Endothelial cell of umbilical vein (primary cell): ENCODE measurements around the gene LHX5. TPM values are rescaled to one million over a fixed set of nuclear protein-coding genes. Genes with fewer than 3 reads are reported as not detected.

ENCODE experiments used
- BruUV-seq: library from RNA; stranded (reverse); fragments of 400-500 nt; replicated peaks from 2 replicates; lab custom pipeline; 2021; lab: Mats Ljungman, UMichigan
- CTCF ChIA-PET: fragments of 300-600, 350-600 bp; sonication (Branson Sonifier 250); formaldehyde crosslinking; loops from one replicate; lab custom pipeline; 2021; ENCODE audit warnings: antibody characterized with exemption, inconsistent platforms; lab: Charles Lee
- POLR2A ChIA-PET: fragments of 300-600, 350-600 bp; sonication (Branson Sonifier 250); formaldehyde crosslinking; loops from one replicate; lab custom pipeline; 2021; ENCODE audit warnings: antibody characterized with exemption, inconsistent platforms; lab: Charles Lee
- DNase-seq: peaks from one replicate; pipeline ENCODE4 v3.0.0-alpha.2; 2011; ENCODE audit warnings: low read depth, low spot score
- FAIRE-seq: peaks from 2 replicates; lab custom pipeline; 2011; peaks lifted over from hg19 to GRCh38; lab: Jason Lieb, UNC
- H2AFZ ChIP-seq: 2 replicates; pipeline ENCODE4 v1.6.0; 2012; ENCODE audit warnings: low read depth, low read length, control low read depth, inconsistent platforms
- H3K27ac ChIP-seq: 2 replicates; pipeline ENCODE4 v1.5.1; 2011; ENCODE audit warnings: low read depth, mild to moderate bottlenecking, control low read depth, low read length, moderate library complexity; ENCODE audit not compliant: insufficient read depth
- H3K27me3 ChIP-seq, 2 experiments: 2 replicates each; pipeline versions ENCODE4 v1.6.0 to v1.6.1; 2011; ENCODE audit warnings: low read length in 2 of 2, mixed read lengths in 1 of 2; ENCODE audit not compliant: control insufficient read depth in 2 of 2, insufficient read depth in 2 of 2
- H3K36me3 ChIP-seq, 2 experiments: 2 replicates in 1 of 2; 3 replicates in 1 of 2; pipeline ENCODE4 v1.5.1; 2011; ENCODE audit warnings: low read length in 2 of 2, mild to moderate bottlenecking in 1 of 2, moderate library complexity in 1 of 2; ENCODE audit not compliant: control insufficient read depth in 2 of 2, insufficient read depth in 2 of 2; ENCODE audit errors: extremely low read depth in 1 of 2
- H3K4me1 ChIP-seq: 3 replicates; pipeline ENCODE4 v1.5.1; 2011; ENCODE audit warnings: mild to moderate bottlenecking, low read length; ENCODE audit not compliant: control insufficient read depth, insufficient read depth; ENCODE audit errors: extremely low read depth
- H3K4me2 ChIP-seq: 2 replicates; pipeline ENCODE4 v1.6.1; 2011; ENCODE audit warnings: low read length, control low read depth, mixed read lengths; ENCODE audit not compliant: insufficient read depth
- H3K4me3 ChIP-seq, 3 experiments: fragments of 200-600 bp in 1 of 3; sonication (generic), shearing (Covaris generic) in 1 of 3; replicated peaks in 1 of 3; 2 replicates each; pipeline ENCODE4 v1.5.1; 2011 to 2016; ENCODE audit warnings: control low read depth in 3 of 3, low read length in 3 of 3, mild to moderate bottlenecking in 2 of 3, inconsistent platforms in 1 of 3, low read depth in 1 of 3, moderate library complexity in 1 of 3; ENCODE audit not compliant: insufficient read depth in 1 of 3
- H3K79me2 ChIP-seq: 2 replicates; pipeline ENCODE4 v1.6.0; 2012; ENCODE audit warnings: low read length, inconsistent platforms; ENCODE audit not compliant: control insufficient read depth, insufficient read depth
- H3K9ac ChIP-seq: replicated peaks from 2 replicates; pipeline ENCODE3; 2011; ENCODE audit warnings: low read length, control low read depth; ENCODE audit not compliant: insufficient read depth; ENCODE audit errors: extremely low read depth
- H3K9me1 ChIP-seq: replicated peaks from 3 replicates; pipeline ENCODE4 v1.6.0; 2011; ENCODE audit warnings: mild to moderate bottlenecking, low read length; ENCODE audit not compliant: control insufficient read depth, insufficient read depth; ENCODE audit errors: extremely low read depth
- H3K9me3 ChIP-seq: replicated peaks from 2 replicates; pipeline ENCODE4 v1.5.1; 2012; ENCODE audit warnings: low read length, inconsistent platforms; ENCODE audit not compliant: control insufficient read depth, insufficient read depth
- H4K20me1 ChIP-seq: replicated peaks from 2 replicates; pipeline ENCODE3; 2011; ENCODE audit warnings: mild to moderate bottlenecking, low read length; ENCODE audit not compliant: control insufficient read depth, insufficient read depth; ENCODE audit errors: extremely low read depth
- EZH2 ChIP-seq: IDR thresholded peaks from 2 replicates; pipeline ENCODE4 v1.6.1; 2012; ENCODE audit warnings: borderline replicate concordance, low read depth, mild to moderate bottlenecking, moderate library complexity, low read length, inconsistent platforms; ENCODE audit not compliant: severe bottlenecking
- FOS ChIP-seq: IDR thresholded peaks from 2 replicates; pipeline ENCODE4 v1.6.1; 2011; ENCODE audit warnings: mild to moderate bottlenecking, low read length, moderate library complexity, borderline replicate concordance; ENCODE audit not compliant: insufficient read depth
- GATA2 ChIP-seq: IDR thresholded peaks from 2 replicates; pipeline ENCODE4 v1.7.0; 2011; ENCODE audit warnings: low read depth, mild to moderate bottlenecking, moderate library complexity, mixed read lengths, low read length; ENCODE audit not compliant: insufficient read length, insufficient read depth
- JUN ChIP-seq: IDR thresholded peaks from 2 replicates; pipeline ENCODE4 v1.6.1; 2011; ENCODE audit warnings: borderline replicate concordance, low read depth; ENCODE audit not compliant: insufficient read length, insufficient read depth
- MYC ChIP-seq: IDR thresholded peaks from one replicate; pipeline ENCODE4 v1.6.1; 2011; ENCODE audit warnings: mild to moderate bottlenecking, low read depth, low read length
- POLR2A ChIP-seq: IDR thresholded peaks from 2 replicates; pipeline ENCODE4 v1.6.1; 2012; ENCODE audit warnings: low read depth, mild to moderate bottlenecking, control low read depth, low read length
- POLR2AphosphoS5 ChIP-seq: IDR thresholded peaks from 2 replicates; pipeline ENCODE4 v1.6.1; 2012; ENCODE audit warnings: low read depth, mild to moderate bottlenecking, control low read depth, low read length, moderate library complexity; ENCODE audit not compliant: insufficient read depth
- dilution Hi-C: fragments of 300-500 bp; cut with MboI; formaldehyde crosslinking; loops from one replicate; pipeline ENCODE4 v1.15.0; 2019; ENCODE audit warnings: low sequenced_read_pairs; ENCODE audit not compliant: extremely low pct_ligation_motif_present
- intact Hi-C: fragments of 100-400 bp; cut with micrococcal nuclease; formaldehyde crosslinking; loops from one replicate; pipeline ENCODE4 v1.10.0; 2022
- polyA plus RNA-seq, 4 experiments: library from polyadenylated mRNA; depleted of rRNA in 3 of 4; stranded (reverse) in 3 of 4; unstranded in 1 of 4; fragments of >200 nt; gene quantifications; 2 replicates each; pipeline versions ENCODE4 v1.2.1 to v1.2.3, GENCODE V29; 2011 to 2012; ENCODE audit warnings: missing spikeins in 1 of 4
- total RNA-seq: library from RNA; stranded (reverse); gene quantifications from 2 replicates; pipeline ENCODE4 v1.2.3, GENCODE V29; 2021
- TF ChIP-seq, protein P1 (sequence below), 2 donors: IDR thresholded peaks; 1 replicate in 1 of 2; 2 replicates in 1 of 2; pipeline ENCODE4 v1.5.1; 2011; ENCODE audit warnings: low read length in 2 of 2, mild to moderate bottlenecking in 2 of 2, moderate library complexity in 2 of 2, control low read depth in 1 of 2, inconsistent platforms in 1 of 2, low read depth in 1 of 2; ENCODE audit not compliant: insufficient read depth in 1 of 2; ENCODE audit errors: extremely low read depth in 1 of 2
- TF ChIP-seq, protein P2 (sequence below): IDR thresholded peaks from 2 replicates; pipeline ENCODE4 v1.6.1; 2011; ENCODE audit not compliant: insufficient read depth, insufficient read length

LHX5 gene
- total and polyA plus RNA-seq, 2 donors (not counting 3 experiments of a cell fraction or from before 2014, with no cell fraction given) = not detected

DNA sequence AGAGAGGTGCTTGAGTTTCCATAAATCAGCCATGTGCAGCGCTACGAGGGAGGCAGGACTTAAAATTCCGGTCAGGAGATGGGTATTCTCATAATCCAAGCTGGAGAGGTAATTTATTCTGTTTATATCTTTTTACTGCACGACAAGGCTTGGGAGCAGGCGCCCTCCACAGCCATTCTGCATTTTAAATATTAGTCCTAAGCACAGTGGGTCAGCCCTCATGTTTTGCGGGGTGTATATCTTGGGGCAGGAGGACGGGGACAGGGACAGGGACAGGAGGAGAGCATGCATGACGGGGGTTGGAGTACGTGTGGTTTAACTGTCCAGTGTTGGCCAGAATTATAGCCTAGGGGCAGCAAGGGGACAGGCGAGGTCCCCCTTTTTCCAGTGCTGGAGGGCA is 14.5 kb downstream of the LHX5 start:
- dilution Hi-C loops (no loop called here), intact Hi-C loops (no loop called here)
- BruUV-seq = no TSS peak
- ChIA-PET CTCF (interaction anchor here (1.4 to 2.0 kb wide), 4 partner anchors 12 to 32 kb away, joined by 4 to 9 read pairs (median 5); no protein-coding TSS in a partner anchor), POLR2A (no interaction called here)
- DNase-seq (no peak), FAIRE-seq (no peak)
- Histone ChIP-seq H3K4me1 (no peaks in the 10 kb centered on the region), H3K4me3 (no peak overlapping the region), H3K4me2 (no peak overlapping the region), H3K9me1 (no peaks in the 10 kb centered on the region), H3K27ac (no peak overlapping the region), H3K9ac (no peak overlapping the region), H3K36me3 (no peaks in the 10 kb centered on the region), H3K9me3 (no peaks in the 10 kb centered on the region), H3K27me3 (peaks cover 2 to 6% of the 10 kb centered on the region in 2 experiments), H2AFZ (no peak overlapping the region), H4K20me1 (no peaks in the 10 kb centered on the region), H3K79me2 (no peaks in the 10 kb centered on the region)
- TF ChIP-seq, protein P1, sequence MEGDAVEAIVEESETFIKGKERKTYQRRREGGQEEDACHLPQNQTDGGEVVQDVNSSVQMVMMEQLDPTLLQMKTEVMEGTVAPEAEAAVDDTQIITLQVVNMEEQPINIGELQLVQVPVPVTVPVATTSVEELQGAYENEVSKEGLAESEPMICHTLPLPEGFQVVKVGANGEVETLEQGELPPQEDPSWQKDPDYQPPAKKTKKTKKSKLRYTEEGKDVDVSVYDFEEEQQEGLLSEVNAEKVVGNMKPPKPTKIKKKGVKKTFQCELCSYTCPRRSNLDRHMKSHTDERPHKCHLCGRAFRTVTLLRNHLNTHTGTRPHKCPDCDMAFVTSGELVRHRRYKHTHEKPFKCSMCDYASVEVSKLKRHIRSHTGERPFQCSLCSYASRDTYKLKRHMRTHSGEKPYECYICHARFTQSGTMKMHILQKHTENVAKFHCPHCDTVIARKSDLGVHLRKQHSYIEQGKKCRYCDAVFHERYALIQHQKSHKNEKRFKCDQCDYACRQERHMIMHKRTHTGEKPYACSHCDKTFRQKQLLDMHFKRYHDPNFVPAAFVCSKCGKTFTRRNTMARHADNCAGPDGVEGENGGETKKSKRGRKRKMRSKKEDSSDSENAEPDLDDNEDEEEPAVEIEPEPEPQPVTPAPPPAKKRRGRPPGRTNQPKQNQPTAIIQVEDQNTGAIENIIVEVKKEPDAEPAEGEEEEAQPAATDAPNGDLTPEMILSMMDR (IDR thresholded peaks at IDR 0.05; ENCODE audit: extremely low read depth in 1 of 2, insufficient read depth in 1 of 2, low read depth in 1 of 2, low read length in 2 of 2) = no peak
- TF ChIP-seq POLR2AphosphoS5 = no peak
- TF ChIP-seq, protein P2, sequence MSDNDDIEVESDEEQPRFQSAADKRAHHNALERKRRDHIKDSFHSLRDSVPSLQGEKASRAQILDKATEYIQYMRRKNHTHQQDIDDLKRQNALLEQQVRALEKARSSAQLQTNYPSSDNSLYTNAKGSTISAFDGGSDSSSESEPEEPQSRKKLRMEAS = no peak

DNA sequence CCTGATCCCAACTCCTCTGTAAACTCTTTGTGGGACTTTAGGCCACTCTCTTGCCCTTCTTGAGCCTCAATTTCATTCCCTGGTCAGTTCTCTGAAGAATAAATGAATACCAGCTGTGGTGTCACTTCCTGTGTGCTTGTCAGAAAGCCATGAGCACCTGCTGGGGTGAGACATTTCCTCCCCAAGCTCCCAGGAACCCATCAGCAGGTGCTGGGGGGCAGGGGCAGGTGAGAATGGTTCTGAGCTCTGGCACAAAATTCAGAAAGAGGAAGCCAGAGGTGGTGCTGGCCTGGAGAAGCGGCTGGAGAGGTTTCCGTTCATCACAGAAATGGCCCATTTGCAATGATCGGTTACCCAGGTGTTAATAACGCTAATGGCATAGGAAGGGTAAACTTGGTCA is 14.9 kb downstream of the LHX5 start:
- Histone ChIP-seq H3K9ac (no peak overlapping the region), H3K4me2 (no peak overlapping the region), H3K27me3 (peaks cover 2 to 6% of the 10 kb centered on the region in 2 experiments), H3K27ac (no peak overlapping the region), H3K36me3 (no peaks in the 10 kb centered on the region), H3K9me3 (no peaks in the 10 kb centered on the region), H3K4me3 (no peak overlapping the region), H4K20me1 (no peaks in the 10 kb centered on the region), H3K9me1 (no peaks in the 10 kb centered on the region), H3K4me1 (no peaks in the 10 kb centered on the region), H3K79me2 (no peaks in the 10 kb centered on the region), H2AFZ (no peak overlapping the region)
- BruUV-seq = no TSS peak
- POLR2A ChIA-PET = no interaction called here
- dilution Hi-C loops (no loop called here), intact Hi-C loops (no loop called here)
- no peak for FAIRE-seq
- TF ChIP-seq POLR2A (no peak), GATA2 (no peak), JUN (no peak), EZH2 (no peak), MYC (no peak), POLR2AphosphoS5 (no peak), FOS (no peak)
- TF ChIP-seq, protein P1 (IDR thresholded peaks at IDR 0.05; ENCODE audit: extremely low read depth in 1 of 2, insufficient read depth in 1 of 2, low read depth in 1 of 2, low read length in 2 of 2) = no peak
- TF ChIP-seq, protein P2 = no peak
- CTCF ChIA-PET = interaction anchor here (0.7 to 2.0 kb wide), 4 partner anchors 11 to 456 kb away, joined by 3 to 9 read pairs (median 4); no protein-coding TSS in a partner anchor
- no peak for DNase-seq
